ENCODE measurements around the gene RAB27B.

- TF ChIP-seq, protein P1, sequence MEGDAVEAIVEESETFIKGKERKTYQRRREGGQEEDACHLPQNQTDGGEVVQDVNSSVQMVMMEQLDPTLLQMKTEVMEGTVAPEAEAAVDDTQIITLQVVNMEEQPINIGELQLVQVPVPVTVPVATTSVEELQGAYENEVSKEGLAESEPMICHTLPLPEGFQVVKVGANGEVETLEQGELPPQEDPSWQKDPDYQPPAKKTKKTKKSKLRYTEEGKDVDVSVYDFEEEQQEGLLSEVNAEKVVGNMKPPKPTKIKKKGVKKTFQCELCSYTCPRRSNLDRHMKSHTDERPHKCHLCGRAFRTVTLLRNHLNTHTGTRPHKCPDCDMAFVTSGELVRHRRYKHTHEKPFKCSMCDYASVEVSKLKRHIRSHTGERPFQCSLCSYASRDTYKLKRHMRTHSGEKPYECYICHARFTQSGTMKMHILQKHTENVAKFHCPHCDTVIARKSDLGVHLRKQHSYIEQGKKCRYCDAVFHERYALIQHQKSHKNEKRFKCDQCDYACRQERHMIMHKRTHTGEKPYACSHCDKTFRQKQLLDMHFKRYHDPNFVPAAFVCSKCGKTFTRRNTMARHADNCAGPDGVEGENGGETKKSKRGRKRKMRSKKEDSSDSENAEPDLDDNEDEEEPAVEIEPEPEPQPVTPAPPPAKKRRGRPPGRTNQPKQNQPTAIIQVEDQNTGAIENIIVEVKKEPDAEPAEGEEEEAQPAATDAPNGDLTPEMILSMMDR (IDR thresholded peaks at IDR 0.05): no peak
- no peak for TF ChIP-seq EP300 (IDR thresholded peaks at IDR 0.05)
- TF ChIP-seq POLR2A (IDR thresholded peaks at IDR 0.05; ENCODE audit: low read depth): no peak
- TF ChIP-seq POLR2AphosphoS5 (IDR thresholded peaks at IDR 0.05): no peak
These were observed 45.6 kb downstream of the RAB27B start for GRCh38 chr18:54873884-54874255.
